AG10803 (cell line): ENCODE data around the gene LSP1.
"Not testable (repeated sequence)": the region's sequence is repeated elsewhere in the genome, so short reads cannot be mapped to it uniquely, and the experiment has no call there.

ENCODE experiments used
- DNase-seq: peaks from one replicate; pipeline ENCODE4 v3.0.0; 2010; ENCODE audit warnings: low read depth
- H3K4me3 ChIP-seq: 2 replicates; pipeline ENCODE4 v1.5.1; 2011; ENCODE audit warnings: mild to moderate bottlenecking, low read length, control low read depth
- CTCF ChIP-seq: conservative IDR thresholded peaks from 2 replicates; pipeline ENCODE4 v1.5.1; 2011; ENCODE audit warnings: mild to moderate bottlenecking, low read length, control low read depth, inconsistent platforms

LSP1 gene

GRCh38 chr11:1884303-1884700 is 31.4 kb downstream of the LSP1 start:
- no peak overlapping the region for H3K4me3 ChIP-seq
- DNase-seq, result no peak
- TF ChIP-seq CTCF, result no peak

- not testable (repeated sequence) for DNase-seq, H3K4me3 ChIP-seq
Measured at GRCh38 chr11:1886551-1886950, 33.7 kb downstream of the LSP1 start.

- no peak for DNase-seq
- TF ChIP-seq CTCF, result no peak
- no peak overlapping the region for H3K4me3 ChIP-seq
Measured at GRCh38 chr11:1887451-1888346, 34.8 kb downstream of the LSP1 start.

GRCh38 chr11:1888347-1888753 is 35.5 kb downstream of the LSP1 start:
- no peak overlapping the region for H3K4me3 ChIP-seq
- no peak for DNase-seq
- no peak for TF ChIP-seq CTCF

- H3K4me3 ChIP-seq, result no peak overlapping the region
- no peak for TF ChIP-seq CTCF
- no peak for DNase-seq
Measured at GRCh38 chr11:1888811-1889210, 35.9 kb downstream of the LSP1 start.

- H3K4me3 ChIP-seq, result no peak overlapping the region
- TF ChIP-seq CTCF, result no peak
- DNase-seq, result no peak
Measured at GRCh38 chr11:1889224-1889930, 36.5 kb downstream of the LSP1 start.

GRCh38 chr11:1889941-1890855 is 37.3 kb downstream of the LSP1 start:
- no peak for TF ChIP-seq CTCF
- H3K4me3 ChIP-seq, result no peak overlapping the region
- no peak for DNase-seq
